GM19467 (cell line): ENCODE results near the gene CFAP221.

Experiments
- ATAC-seq: cut with Tn5 transposase; IDR thresholded peaks from one replicate; pipeline ENCODE4 v1.9.1; 2021; ENCODE audit warnings: mild to moderate bottlenecking, moderate library complexity; ENCODE audit not compliant: unreplicated experiment

Gene CFAP221

GRCh38 chr2:119536211-119536610 lies 8.0 kb upstream of the CFAP221 start:
- no peak for ATAC-seq

GRCh38 chr2:119536707-119537106 lies 7.5 kb upstream of the CFAP221 start:
- ATAC-seq, result no peak

- ATAC-seq, result no peak
Measured at GRCh38 chr2:119537792-119538191, 6.5 kb upstream of the CFAP221 start.

- no peak for ATAC-seq
Measured at GRCh38 chr2:119541476-119541875, 2.8 kb upstream of the CFAP221 start.

GRCh38 chr2:119544939-119545475 lies 758 bp downstream of the CFAP221 start:
- ATAC-seq, result no peak

GRCh38 chr2:119545754-119546446 lies 1.7 kb downstream of the CFAP221 start:
- ATAC-seq, result no peak

GRCh38 chr2:119546447-119546767 lies 2.2 kb downstream of the CFAP221 start:
- no peak for ATAC-seq

GRCh38 chr2:119548516-119549120 lies 4.4 kb downstream of the CFAP221 start:
- ATAC-seq, result no peak

GRCh38 chr2:119549241-119549640 lies 5.0 kb downstream of the CFAP221 start:
- no peak for ATAC-seq

- ATAC-seq, result no peak
Measured at GRCh38 chr2:119550346-119550745, 6.1 kb downstream of the CFAP221 start.

- ATAC-seq, result no peak
Measured at GRCh38 chr2:119550856-119551255, 6.6 kb downstream of the CFAP221 start.

- no peak for ATAC-seq
Measured at GRCh38 chr2:119552902-119553301, 8.7 kb downstream of the CFAP221 start.

- no peak for ATAC-seq
Measured at GRCh38 chr2:119553687-119554344, 9.6 kb downstream of the CFAP221 start.

GRCh38 chr2:119565481-119565880 lies 21.2 kb downstream of the CFAP221 start:
- no peak for ATAC-seq

- ATAC-seq, result no peak
Measured at GRCh38 chr2:119567292-119567691, 23.0 kb downstream of the CFAP221 start.

GRCh38 chr2:119574108-119574815 lies 30.0 kb downstream of the CFAP221 start:
- peak; percentile 96 for ATAC-seq

GRCh38 chr2:119574864-119575263 lies 30.6 kb downstream of the CFAP221 start:
- no peak for ATAC-seq

GRCh38 chr2:119575439-119575838 lies 31.2 kb downstream of the CFAP221 start:
- ATAC-seq, result no peak

- no peak for ATAC-seq
Measured at GRCh38 chr2:119579424-119580295, 35.4 kb downstream of the CFAP221 start.

GRCh38 chr2:119580550-119581072 lies 36.4 kb downstream of the CFAP221 start:
- ATAC-seq, result no peak
